ENCODE data around the gene SBNO2.

- TF ChIP-seq EZH2 (IDR thresholded peaks at IDR 0.05; ENCODE audit: borderline replicate concordance, low read depth, low read length, poor library complexity, severe bottlenecking) (no peak), CTCF (conservative IDR thresholded peaks at IDR 0.05; ENCODE audit: low read depth, low read length) (no peak)
Observed at GRCh38 chr19:1145635-1146411, 28.2 kb downstream of the SBNO2 start.
